GM18519 (cell line): ENCODE measurements around the gene DIP2A.
"Not testable (repeated sequence)": the region's sequence is repeated elsewhere in the genome, so short reads cannot be mapped to it uniquely, and the experiment has no call there.

Experiments used
- ATAC-seq: cut with Tn5 transposase; IDR thresholded peaks from one replicate; pipeline ENCODE4 v1.9.1; 2021; ENCODE audit warnings: mild to moderate bottlenecking, moderate library complexity; ENCODE audit not compliant: unreplicated experiment, low FRiP score

The DIP2A gene

DNA sequence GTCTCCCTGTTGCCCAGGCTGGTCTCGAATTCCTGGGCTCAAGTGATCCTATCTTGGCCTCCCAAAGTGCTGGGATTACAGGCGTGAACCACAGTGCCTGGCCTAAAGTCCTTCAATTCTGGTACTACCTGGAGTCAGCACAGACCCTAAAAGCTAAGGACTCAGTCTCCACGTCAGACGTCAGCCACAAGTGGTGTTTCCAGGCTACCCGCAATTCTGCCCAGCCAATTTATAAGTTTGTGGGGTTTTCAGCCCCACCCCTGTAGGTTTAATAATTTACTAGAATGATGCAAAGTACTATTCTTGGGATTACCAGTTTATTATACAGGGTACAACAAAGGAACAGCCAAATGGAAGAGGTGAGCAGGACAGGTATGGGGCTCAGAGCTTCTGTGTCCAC, 10.6 kb upstream of the DIP2A start:
- no peak for ATAC-seq

DNA sequence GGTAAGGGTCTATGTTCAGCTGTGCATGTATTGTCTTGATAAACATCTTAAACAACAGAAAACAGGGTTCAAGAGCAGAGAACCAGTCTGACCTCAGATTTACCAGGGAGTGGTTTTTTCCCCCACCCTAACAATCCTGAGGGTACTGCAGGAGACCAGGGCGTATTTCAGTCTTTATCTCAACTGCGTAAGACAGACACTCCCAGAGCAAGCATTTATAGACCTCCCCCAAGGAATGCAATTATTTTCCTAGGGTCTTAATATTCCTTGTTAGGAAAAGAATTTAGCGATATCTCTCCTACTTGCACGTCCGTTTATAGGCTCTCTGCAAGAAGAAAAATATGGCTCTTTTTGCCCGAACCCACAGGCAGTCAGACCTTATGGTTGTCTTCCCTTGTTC, 9.8 kb upstream of the DIP2A start:
- not testable (repeated sequence) for ATAC-seq

GRCh38 chr21:46452710-46453109, 6.0 kb upstream of the DIP2A start:
- ATAC-seq: no peak

GRCh38 chr21:46454142-46454541, 4.5 kb upstream of the DIP2A start:
- no peak for ATAC-seq

DNA sequence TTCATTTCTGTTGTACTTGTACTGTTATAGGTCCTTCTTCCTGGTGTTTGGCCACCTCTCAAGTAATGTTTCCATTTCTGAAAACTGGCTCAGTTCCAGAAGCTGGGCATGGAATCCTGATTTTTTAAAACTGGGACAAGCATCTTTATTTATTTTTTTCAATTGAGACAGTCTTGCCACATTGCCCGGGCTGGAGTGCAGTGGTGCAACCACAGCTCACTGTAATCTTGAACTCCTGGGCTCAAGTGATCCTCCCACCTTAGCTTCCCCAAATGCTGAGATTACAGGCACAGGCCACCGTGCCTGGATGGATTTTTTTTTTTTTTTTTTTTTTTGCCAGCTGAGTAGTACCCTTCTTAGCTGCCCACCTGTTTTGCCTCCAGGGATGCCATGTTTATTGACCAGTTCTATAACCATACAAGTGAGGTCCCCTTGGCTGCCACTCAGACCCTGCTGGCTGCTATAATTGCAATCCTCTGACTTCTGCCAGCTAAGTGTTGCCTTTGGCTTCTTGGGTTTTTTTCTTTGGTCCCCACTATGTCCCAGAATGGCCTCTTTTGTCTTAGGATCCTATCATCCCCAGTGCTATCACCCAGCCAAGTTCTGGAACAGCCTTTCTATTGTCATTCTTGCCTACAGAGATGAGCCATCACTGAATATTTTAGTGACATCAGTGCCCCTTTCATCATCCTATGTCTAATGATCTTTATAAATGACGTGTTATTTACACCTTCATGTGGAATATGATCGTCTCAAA, 3.9 kb upstream of the DIP2A start:
- no peak for ATAC-seq

- ATAC-seq: no peak
Observed at GRCh38 chr21:46455575-46456385, 2.9 kb upstream of the DIP2A start.

- no peak for ATAC-seq
Observed at GRCh38 chr21:46456750-46457149, 1.9 kb upstream of the DIP2A start.

DNA sequence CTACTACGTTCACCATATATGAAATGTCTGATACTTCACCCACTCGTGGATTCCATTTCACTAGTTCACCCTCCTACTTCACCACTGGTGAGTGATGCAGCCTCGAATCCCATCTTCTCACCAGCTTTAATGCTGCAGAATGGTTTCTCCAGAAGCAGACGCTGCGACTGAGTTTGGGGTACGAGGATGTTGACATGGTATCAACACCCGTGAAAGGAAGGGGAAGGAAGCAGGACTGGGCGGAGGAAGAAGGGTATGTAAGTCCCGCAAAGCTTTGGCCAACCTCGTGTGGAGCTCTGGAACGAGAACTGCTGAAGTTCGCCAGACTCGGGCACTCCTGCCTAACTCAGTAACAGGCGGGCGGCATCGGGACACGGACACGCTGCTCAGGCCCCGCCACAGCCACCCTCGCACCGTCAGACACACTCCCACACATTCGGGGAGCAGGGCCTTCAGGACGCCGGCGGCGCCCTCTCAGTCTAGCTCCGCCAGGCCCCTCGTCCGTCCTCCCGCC, 833 bp upstream of the DIP2A start:
- ATAC-seq: no peak

GRCh38 chr21:46459024-46459355, 299 bp downstream of the DIP2A start:
- ATAC-seq: peak; percentile 9

GRCh38 chr21:46459356-46460112, 843 bp downstream of the DIP2A start:
- no peak for ATAC-seq

DNA sequence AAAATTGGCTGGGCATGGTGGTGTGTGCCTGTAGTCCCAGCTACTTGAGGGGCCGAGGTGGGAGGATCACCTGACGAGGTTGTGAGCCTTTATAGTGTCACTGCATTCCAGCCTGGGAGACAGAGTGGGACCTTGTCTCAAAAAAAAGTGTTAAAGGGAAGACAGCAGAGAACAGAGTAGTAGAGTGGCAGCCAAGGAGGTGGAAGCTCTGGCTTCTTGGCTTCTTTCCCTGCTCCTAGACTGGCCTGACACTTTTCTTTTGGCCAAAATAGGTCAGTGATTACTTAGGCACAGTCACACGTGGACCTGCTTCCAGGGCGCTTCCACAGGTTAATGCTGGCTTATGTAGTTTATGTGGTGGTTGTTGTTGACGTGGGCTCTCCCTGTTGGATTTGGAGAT, 3.2 kb downstream of the DIP2A start:
- no peak for ATAC-seq

- ATAC-seq: not testable (repeated sequence)
Observed at GRCh38 chr21:46465153-46465552, 6.5 kb downstream of the DIP2A start.

GRCh38 chr21:46465651-46466050, 7.0 kb downstream of the DIP2A start:
- no peak for ATAC-seq

DNA sequence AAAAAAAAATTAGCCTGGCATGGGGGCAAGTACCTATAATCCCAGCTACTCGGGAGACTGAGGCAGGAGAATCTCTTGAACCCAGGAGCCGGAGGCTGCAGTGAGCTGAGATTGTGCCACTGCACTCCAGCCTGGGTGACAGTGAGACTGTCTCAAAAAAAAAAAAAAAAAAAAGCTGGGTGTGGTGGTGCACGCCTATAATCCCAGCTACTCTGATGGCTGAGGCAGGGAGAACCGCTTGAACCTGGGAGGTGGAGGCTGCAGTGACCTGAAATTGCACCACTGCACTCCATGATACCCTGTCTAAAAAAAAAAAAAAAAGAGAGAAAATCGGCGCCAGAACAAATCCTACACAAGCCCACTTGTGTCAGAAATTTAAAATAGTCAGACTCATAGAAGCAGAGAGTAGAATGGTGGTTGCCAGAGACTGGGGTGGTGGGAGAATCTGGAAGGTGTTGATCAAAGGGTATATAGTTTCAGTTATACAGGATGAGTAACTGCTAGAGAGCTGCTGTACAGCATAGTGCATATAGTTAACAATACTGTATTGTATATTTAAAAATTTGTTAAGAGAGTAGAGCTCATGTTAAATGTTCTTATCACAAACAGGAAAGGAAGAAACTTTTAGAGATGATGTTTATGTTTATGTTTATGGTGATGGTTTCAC, 9.6 kb downstream of the DIP2A start:
- no peak for ATAC-seq

GRCh38 chr21:46469275-46469674, 10.6 kb downstream of the DIP2A start:
- ATAC-seq: no peak

GRCh38 chr21:46471514-46471913, 12.8 kb downstream of the DIP2A start:
- ATAC-seq: no peak

DNA sequence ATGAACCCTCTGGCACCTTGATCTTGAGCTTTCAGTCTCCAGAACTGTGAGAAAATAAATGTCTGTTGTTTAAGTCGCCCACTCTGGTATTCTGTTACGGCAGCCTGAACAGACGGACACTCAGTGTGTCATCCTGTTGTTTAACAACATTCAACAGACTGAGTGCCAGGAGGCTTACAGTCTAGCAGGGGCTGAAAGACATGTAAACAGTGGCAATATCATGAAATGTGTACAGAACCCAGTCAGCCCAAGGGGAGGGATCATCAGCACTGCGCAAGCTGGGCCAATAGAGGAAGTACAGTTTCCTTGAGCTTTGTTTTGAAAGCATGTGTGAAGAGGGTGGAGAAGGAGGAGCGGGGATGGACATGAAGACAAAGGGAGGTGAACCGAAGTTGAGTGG, 13.6 kb downstream of the DIP2A start:
- ATAC-seq: no peak

GRCh38 chr21:46474382-46474781, 15.7 kb downstream of the DIP2A start:
- no peak for ATAC-seq

- ATAC-seq: no peak
Observed at GRCh38 chr21:46475296-46475695, 16.6 kb downstream of the DIP2A start.

DNA sequence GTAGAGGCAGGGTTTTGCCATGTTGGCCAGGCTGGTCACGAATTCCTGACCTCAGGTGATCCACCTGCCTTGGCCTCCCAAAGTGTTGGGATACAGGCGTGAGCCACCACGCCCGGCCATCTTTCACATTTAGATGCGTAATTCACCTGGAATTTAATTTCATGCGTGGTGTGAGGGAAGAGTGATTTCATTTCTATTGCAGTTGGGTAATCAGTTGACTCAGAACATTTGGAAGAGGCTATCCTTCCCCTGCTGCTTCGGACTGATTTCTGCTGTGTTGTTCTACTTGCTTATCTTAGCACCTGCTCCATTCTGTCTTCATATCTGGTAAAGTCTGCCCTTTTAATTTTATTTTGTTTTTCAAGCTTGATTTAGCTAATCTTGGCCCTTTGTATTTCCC, 19.1 kb downstream of the DIP2A start:
- no peak for ATAC-seq

- ATAC-seq: no peak
Observed at GRCh38 chr21:46478910-46479309, 20.2 kb downstream of the DIP2A start.
